HepG2 (cell line): Measurements from ENCODE around the gene WDR86.

ENCODE experiments used
- CTCF ChIP-seq: sonication (generic); formaldehyde crosslinking; IDR thresholded peaks from 2 replicates; pipeline ENCODE4 v1.5.0; 2020; ENCODE audit warnings: mild to moderate bottlenecking, missing genetic modification reagents, moderate library complexity
- ELF4 ChIP-seq: sonication (generic); formaldehyde crosslinking; IDR thresholded peaks from 2 replicates; pipeline ENCODE4 v1.5.0; 2020; ENCODE audit warnings: missing genetic modification reagents, mild to moderate bottlenecking, moderate library complexity, borderline replicate concordance
- FOXJ3 ChIP-seq: sonication (generic); formaldehyde crosslinking; IDR thresholded peaks from 2 replicates; pipeline ENCODE4 v1.4.0; 2020; ENCODE audit warnings: missing genetic modification reagents, mild to moderate bottlenecking, borderline replicate concordance
- MAFG ChIP-seq: sonication (generic); formaldehyde crosslinking; IDR thresholded peaks from 2 replicates; pipeline ENCODE4 v1.5.1; 2020; ENCODE audit warnings: mild to moderate bottlenecking, missing genetic modification reagents
- PHF20 ChIP-seq: sonication (generic); formaldehyde crosslinking; IDR thresholded peaks from 2 replicates; pipeline ENCODE4 v1.5.0; 2020; ENCODE audit warnings: mild to moderate bottlenecking, missing genetic modification reagents
- POLR2A ChIP-seq, 2 experiments: IDR thresholded peaks; 2 replicates each; pipeline ENCODE4 v1.6.1; 2011; ENCODE audit warnings: low read depth in 2 of 2, low read length in 2 of 2, mild to moderate bottlenecking in 1 of 2, moderate library complexity in 1 of 2; ENCODE audit not compliant: insufficient read depth in 1 of 2
- RERE ChIP-seq: IDR thresholded peaks from 2 replicates; pipeline ENCODE4 v1.6.1; 2016; ENCODE audit warnings: low read depth, missing genetic modification reagents, missing compliant biosample characterization
- TRAFD1 ChIP-seq: sonication (generic); formaldehyde crosslinking; IDR thresholded peaks from 2 replicates; pipeline ENCODE4 v1.5.1; 2020; ENCODE audit warnings: missing genetic modification reagents, mild to moderate bottlenecking, borderline replicate concordance
- ZFP36L2 ChIP-seq: sonication (generic); formaldehyde crosslinking; IDR thresholded peaks from 2 replicates; pipeline ENCODE4 v1.4.0; 2020; ENCODE audit warnings: missing genetic modification reagents
- ZNF431 ChIP-seq: sonication (generic); formaldehyde crosslinking; IDR thresholded peaks from 2 replicates; pipeline ENCODE4 v1.9.0; 2022; ENCODE audit warnings: missing genetic modification reagents, low read depth, mild to moderate bottlenecking, borderline replicate concordance
- ZNF619 ChIP-seq: sonication (generic); formaldehyde crosslinking; IDR thresholded peaks from 2 replicates; pipeline ENCODE4 v1.4.0; 2020; ENCODE audit warnings: mild to moderate bottlenecking, missing genetic modification reagents
- ZNF710 ChIP-seq: sonication (generic); formaldehyde crosslinking; IDR thresholded peaks from 2 replicates; pipeline ENCODE4 v1.5.0; 2020; ENCODE audit warnings: mild to moderate bottlenecking, missing genetic modification reagents, borderline replicate concordance

- TF ChIP-seq POLR2A (IDR thresholded peaks at IDR 0.05; ENCODE audit: insufficient read depth in 1 of 2, low read depth in 2 of 2, low read length in 2 of 2) (no peak), ZNF619 (CRISPR knock-in tag) (no peak), PHF20 (CRISPR knock-in tag) (no peak), MAFG (CRISPR knock-in tag) (no peak), ZFP36L2 (CRISPR knock-in tag) (no peak), ELF4 (CRISPR knock-in tag) (no peak), TRAFD1 (CRISPR knock-in tag) (no peak), RERE (no peak), CTCF (no peak), ZNF710 (CRISPR knock-in tag) (no peak), ZNF431 (CRISPR knock-in tag) (no peak), FOXJ3 (no peak)
Observed at GRCh38 chr7:151367284-151367683, 42.6 kb downstream of the WDR86 start.
